Activated CD4-positive, alpha-beta T cell treated with anti-CD3 and anti-CD28 coated beads, Interleukin-2, amount 50 U/mL, for 16 hours (primary cell): ENCODE data around the gene ZNF326.
A peak's percentile ranks its signal among the peaks of the same experiment; 100 is the strongest.
"Not testable (repeated sequence)": the region's sequence is repeated elsewhere in the genome, so short reads cannot be mapped to it uniquely, and the experiment has no call there.

Experiments
- DNase-seq: peaks from one replicate; pipeline ENCODE4 v3.0.0-alpha.2; 2020

The ZNF326 gene

DNA sequence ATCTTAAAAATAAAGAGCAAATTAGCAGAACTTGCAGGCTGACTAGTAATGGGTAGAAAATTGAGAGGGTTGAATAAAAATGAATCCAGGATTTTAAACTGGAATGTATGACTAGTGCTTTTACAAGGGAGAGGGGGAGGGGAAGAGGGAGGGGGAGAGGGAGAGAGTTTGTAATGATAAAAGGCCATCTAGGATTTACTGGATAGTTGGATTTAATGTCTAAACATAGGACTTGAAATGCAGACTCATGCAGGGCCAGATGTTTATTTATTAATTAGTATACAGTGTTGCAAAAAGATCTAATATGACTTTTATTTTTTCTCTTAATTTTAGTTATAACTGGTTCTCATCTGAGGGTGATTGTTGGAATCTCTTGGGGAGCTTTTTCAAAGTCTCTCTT is 4.3 kb downstream of the ZNF326 start:
- no peak for DNase-seq

- DNase-seq = no peak
Observed at GRCh38 chr1:89999628-90000027, 4.7 kb downstream of the ZNF326 start.

- DNase-seq = no peak
Observed at GRCh38 chr1:90000934-90001676, 6.2 kb downstream of the ZNF326 start.

- DNase-seq = no peak
Observed at GRCh38 chr1:90007979-90008404, 13.1 kb downstream of the ZNF326 start.

GRCh38 chr1:90012300-90012699 is 17.4 kb downstream of the ZNF326 start:
- no peak for DNase-seq

GRCh38 chr1:90023691-90024090 is 28.8 kb downstream of the ZNF326 start:
- DNase-seq = no peak

DNA sequence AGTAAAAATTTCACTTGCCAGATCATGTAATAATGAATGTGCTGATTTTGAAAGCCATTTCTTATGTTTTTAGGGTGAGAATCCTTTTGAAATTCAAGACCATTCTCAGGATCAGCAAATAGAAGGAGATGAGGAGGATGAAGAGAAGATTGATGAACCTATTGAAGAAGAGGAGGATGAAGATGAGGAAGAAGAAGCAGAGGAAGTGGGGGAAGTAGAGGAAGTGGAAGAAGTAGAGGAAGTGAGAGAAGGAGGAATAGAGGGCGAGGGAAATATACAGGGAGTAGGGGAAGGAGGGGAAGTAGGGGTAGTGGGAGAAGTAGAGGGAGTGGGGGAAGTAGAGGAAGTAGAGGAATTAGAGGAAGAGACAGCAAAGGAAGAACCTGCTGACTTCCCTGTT is 32.4 kb downstream of the ZNF326 start:
- no peak for DNase-seq

- DNase-seq = no peak
Observed at GRCh38 chr1:90039652-90040051, 44.7 kb downstream of the ZNF326 start.

DNA sequence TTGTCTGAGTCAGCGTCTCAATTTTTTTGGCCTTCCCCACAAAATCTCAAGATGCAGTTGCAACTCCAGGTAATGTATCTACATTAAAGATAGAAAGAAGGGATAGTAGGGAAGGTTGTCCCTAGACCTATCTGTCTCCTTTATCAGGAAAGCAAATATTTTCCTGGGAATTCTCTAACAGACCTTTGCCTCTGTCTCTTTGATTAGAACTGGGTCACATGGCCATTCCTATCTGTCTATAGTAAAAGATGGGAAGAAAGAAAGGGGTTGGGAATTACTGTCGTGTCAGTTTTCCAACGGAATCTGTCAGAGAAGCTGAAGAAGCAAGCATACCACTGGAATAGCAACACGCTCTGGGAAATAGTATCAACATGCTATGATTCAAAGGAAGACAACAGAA is 48.7 kb downstream of the ZNF326 start:
- DNase-seq = no peak

GRCh38 chr1:90044346-90044745 is 49.4 kb downstream of the ZNF326 start:
- DNase-seq = no peak

- peak; percentile 24 for DNase-seq
Observed at GRCh38 chr1:90045853-90046563, 51.1 kb downstream of the ZNF326 start.

DNA sequence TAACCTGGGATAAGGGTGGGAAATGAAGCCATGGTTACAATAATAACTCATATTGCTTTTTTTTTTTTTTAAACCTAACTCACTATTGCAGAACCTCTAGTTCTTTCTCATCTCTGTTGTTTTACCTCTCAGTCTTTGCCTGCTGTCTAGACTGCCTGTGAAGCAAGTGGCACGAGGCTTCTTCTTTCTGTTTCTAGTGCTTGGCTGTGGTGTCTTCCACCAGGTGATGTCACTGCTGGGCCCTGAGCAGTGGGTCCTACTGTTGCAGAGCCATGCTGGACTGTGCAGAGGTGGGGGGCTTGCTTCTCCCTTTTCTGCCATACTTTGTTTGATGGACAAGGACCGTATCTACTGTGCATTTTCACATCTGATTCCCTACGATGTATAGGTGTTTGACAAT is 51.7 kb downstream of the ZNF326 start:
- DNase-seq = no peak

DNA sequence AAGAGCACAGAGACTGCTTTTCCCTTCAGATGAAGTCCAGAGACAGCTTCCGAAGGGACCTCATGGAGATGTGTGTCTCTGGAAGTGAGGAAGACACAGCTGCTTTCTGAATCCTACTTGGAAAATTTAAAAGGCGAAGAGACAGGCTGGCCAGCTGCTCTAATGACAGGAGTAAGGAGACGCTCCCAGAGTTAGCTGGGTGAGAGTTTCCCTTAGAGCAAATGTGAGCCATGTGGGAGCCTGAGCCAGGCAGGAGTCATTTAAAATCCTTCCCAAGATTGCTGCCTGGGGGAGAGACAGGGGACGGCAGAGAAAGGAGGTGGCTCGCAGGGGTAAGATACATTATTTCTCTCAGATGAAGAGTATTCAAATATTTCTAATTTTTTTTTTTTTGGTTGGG is 53.1 kb downstream of the ZNF326 start:
- no peak for DNase-seq

- DNase-seq = not testable (repeated sequence)
Observed at GRCh38 chr1:90062700-90063643, 68.1 kb downstream of the ZNF326 start.

- not testable (repeated sequence) for DNase-seq
Observed at GRCh38 chr1:90064109-90064508, 69.2 kb downstream of the ZNF326 start.

DNA sequence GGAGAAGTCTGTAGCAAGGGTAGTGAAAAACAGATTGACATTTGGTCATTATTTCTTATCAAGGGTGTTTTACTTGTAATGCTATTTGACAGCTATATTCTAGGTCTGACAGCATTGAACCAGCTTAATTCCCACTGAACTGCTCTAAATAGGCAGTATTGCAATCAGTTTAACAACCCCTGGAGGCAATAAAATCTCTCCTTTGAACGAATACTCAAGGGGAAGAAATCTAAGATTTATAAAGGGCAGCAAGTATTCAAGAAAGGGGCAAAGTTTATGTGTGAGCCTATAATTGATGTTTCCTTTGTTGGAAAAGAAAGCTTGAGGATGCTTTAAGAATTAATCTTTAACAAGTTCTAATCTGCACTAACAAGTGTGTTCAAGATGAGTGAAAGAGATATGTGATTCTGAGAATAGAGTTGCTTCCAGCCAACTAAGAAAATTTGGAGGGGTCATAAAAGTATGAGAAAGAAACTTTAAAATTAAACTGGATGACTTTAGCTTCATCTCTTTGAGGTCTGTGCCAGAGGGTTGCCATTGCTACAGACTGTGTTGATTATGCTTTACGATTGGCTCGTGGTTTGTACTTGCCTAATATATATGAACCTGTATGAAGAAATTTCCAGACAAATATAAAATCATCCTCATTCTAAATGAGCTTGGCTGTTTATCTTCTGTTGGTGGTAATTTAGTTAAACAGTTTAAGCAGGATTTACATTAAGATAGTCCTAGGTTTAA is 72.5 kb downstream of the ZNF326 start:
- no peak for DNase-seq

GRCh38 chr1:90068611-90069280 is 73.8 kb downstream of the ZNF326 start:
- DNase-seq = no peak

- DNase-seq = no peak
Observed at GRCh38 chr1:90074137-90074536, 79.2 kb downstream of the ZNF326 start.

DNA sequence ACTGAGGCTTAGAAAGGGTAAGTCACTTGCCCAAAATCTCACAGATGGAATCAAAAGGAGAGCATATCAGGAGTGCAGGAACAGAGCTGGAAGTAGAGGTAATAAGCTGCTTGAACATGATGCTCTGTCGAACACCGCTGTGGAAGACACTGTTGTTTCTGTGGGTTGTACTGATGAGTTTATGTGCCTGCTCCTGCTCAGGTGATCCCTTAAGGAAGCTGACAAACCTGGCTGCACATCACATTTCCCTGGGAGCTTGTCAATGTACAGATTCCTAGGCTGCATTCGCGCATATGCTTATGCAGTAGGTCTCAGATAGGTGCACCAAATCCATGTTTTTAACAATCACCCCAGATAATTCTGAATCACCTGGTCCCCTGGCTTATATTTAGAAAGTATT is 79.7 kb downstream of the ZNF326 start:
- DNase-seq = no peak

DNA sequence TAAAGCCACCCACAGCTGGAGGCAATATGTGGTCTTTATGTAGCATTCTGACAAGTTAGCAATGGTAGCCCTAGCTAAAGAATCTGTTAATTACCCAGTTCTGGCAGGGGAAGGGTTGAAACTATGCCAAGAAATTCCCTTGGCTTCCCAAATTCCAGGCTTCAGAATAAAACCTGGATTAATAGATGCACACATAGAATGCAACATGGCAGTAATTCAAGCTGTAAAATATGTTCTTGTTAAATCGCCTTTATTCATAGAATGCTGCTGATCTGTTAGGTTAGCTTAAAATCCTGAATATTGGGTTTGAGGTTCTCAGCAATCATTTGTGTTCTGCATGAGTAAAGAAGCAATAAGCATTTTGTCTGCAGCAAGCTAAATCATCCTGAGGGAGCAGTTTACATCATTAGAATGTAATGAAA is 80.1 kb downstream of the ZNF326 start:
- no peak for DNase-seq

GRCh38 chr1:90083995-90084394 is 89.1 kb downstream of the ZNF326 start:
- DNase-seq = no peak
